Breast epithelium (tissue), 3 donors: ENCODE measurements around the gene POLR3G.

ENCODE experiments used
- POLR2A ChIP-seq: fragments of 450-650 bp; IDR thresholded peaks from one replicate; pipeline ENCODE4 v1.6.1; 2016; ENCODE audit warnings: antibody characterized with exemption, mild to moderate bottlenecking, moderate library complexity
- POLR2AphosphoS5 ChIP-seq, 3 donors: sonication (generic); formaldehyde crosslinking; IDR thresholded peaks; one replicate each; pipeline ENCODE4 v1.6.1; 2017; ENCODE audit warnings: antibody characterized with exemption in 3 of 3
- TF ChIP-seq, protein P1 (sequence below), 3 donors: fragments of 450-650 bp; IDR thresholded peaks; one replicate each; pipeline ENCODE4 v1.5.1; 2016 to 2017; ENCODE audit warnings: antibody characterized with exemption in 3 of 3, mild to moderate bottlenecking in 3 of 3, moderate library complexity in 3 of 3

DNA sequence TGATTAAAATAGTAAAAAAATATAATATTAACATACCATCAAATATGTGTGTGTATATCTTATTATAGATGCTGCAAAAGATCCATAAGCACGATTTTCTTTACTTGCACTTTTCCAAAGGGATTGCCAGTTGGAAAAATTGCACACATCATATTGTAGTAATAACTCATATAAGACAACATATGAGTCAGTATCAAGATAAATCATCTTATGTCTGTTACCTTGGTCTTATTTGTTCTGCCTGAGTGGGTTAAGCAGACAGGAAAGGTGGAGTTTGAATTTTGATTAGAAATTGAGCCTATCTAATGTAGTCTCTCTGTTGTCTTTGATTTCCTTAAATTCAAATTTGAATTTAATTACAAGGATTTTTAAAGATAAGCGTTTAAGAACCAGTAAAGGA lies 30.1 kb downstream of the POLR3G start:
- TF ChIP-seq, protein P1, sequence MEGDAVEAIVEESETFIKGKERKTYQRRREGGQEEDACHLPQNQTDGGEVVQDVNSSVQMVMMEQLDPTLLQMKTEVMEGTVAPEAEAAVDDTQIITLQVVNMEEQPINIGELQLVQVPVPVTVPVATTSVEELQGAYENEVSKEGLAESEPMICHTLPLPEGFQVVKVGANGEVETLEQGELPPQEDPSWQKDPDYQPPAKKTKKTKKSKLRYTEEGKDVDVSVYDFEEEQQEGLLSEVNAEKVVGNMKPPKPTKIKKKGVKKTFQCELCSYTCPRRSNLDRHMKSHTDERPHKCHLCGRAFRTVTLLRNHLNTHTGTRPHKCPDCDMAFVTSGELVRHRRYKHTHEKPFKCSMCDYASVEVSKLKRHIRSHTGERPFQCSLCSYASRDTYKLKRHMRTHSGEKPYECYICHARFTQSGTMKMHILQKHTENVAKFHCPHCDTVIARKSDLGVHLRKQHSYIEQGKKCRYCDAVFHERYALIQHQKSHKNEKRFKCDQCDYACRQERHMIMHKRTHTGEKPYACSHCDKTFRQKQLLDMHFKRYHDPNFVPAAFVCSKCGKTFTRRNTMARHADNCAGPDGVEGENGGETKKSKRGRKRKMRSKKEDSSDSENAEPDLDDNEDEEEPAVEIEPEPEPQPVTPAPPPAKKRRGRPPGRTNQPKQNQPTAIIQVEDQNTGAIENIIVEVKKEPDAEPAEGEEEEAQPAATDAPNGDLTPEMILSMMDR (IDR thresholded peaks at IDR 0.05), result no peak
- TF ChIP-seq POLR2A (no peak), POLR2AphosphoS5 (IDR thresholded peaks at IDR 0.05) (no peak)
